ENCODE results near the gene CLEC5A. TPM values are rescaled to one million over a fixed set of nuclear protein-coding genes. Genes with fewer than 3 reads are reported as not detected.

CLEC5A gene
- polyA plus RNA-seq, 1 experiment: not detected

GRCh38 chr7:141943846-141944245 lies 2.9 kb downstream of the CLEC5A start:
- Histone ChIP-seq H3K9me3 (ENCODE audit: control insufficient read depth, insufficient read depth, low read length) (no peaks in the 10 kb centered on the region), H3K27ac (ENCODE audit: low read depth, low read length) (no peak overlapping the region), H3K4me3 (ENCODE audit: low read depth, low read length) (no peak overlapping the region), H3K27me3 (ENCODE audit: control insufficient read depth, insufficient read depth, low read length) (no peaks in the 10 kb centered on the region)
- no peak for TF ChIP-seq CTCF (IDR thresholded peaks at IDR 0.05; ENCODE audit: low read depth, low read length)
- no peak for DNase-seq (ENCODE audit: low read depth, low spot score)
- CTCF ChIA-PET: no interaction called here
- POLR2A ChIA-PET: no interaction called here

DNA sequence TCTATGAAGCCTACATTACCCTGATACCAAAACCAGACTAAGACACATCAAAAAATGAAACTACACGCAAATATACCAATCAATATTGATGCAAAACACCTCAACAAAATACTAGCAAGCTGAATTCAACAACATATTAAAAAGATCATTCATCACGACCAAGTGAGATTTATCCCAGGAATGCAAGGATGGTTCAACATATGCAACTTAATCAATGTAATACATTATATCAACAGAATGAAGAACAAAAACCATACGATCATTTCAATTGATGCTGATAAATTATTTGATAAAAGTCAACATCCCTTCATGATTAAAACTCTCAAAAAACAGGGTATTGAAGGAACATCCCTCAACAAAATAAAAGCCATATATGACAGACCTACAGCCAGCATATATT lies 5.7 kb downstream of the CLEC5A start:
- no peaks in the 10 kb centered on the region for H3K27me3 ChIP-seq (ENCODE audit: control insufficient read depth, insufficient read depth, low read length)
- no peak for TF ChIP-seq CTCF (IDR thresholded peaks at IDR 0.05; ENCODE audit: low read depth, low read length)
- peaks cover 9% of the 10 kb centered on the region; the same call in 1 of the 2 replicates for H3K9me3 ChIP-seq (ENCODE audit: control insufficient read depth, insufficient read depth, low read length)
- CTCF ChIA-PET: no interaction called here
- no peak for DNase-seq (ENCODE audit: low read depth, low spot score)
- no peak overlapping the region for H3K4me3 ChIP-seq (ENCODE audit: low read depth, low read length)
- POLR2A ChIA-PET: no interaction called here
- no peak overlapping the region for H3K27ac ChIP-seq (ENCODE audit: low read depth, low read length)

GRCh38 chr7:141930211-141930610 lies 16.6 kb downstream of the CLEC5A start:
- POLR2A ChIA-PET: no interaction called here
- peaks cover 11% of the 10 kb centered on the region for H3K9me3 ChIP-seq (ENCODE audit: control insufficient read depth, insufficient read depth, low read length)
- H3K4me3 ChIP-seq (ENCODE audit: low read depth, low read length): no peak overlapping the region
- no peaks in the 10 kb centered on the region for H3K27me3 ChIP-seq (ENCODE audit: control insufficient read depth, insufficient read depth, low read length)
- H3K27ac ChIP-seq (ENCODE audit: low read depth, low read length): no peak overlapping the region
- CTCF ChIA-PET: interaction anchor here (1.0 kb wide), 1 partner anchor 144 kb away, joined by 3 read pairs; no protein-coding TSS in a partner anchor
- TF ChIP-seq CTCF (IDR thresholded peaks at IDR 0.05; ENCODE audit: low read depth, low read length): no peak
- no peak for DNase-seq (ENCODE audit: low read depth, low spot score)

GRCh38 chr7:141928845-141929195 lies 18.0 kb downstream of the CLEC5A start:
- POLR2A ChIA-PET: no interaction called here
- H3K27ac ChIP-seq (ENCODE audit: low read depth, low read length): no peak overlapping the region
- CTCF ChIA-PET: no interaction called here
- no peak for DNase-seq (ENCODE audit: low read depth, low spot score)
- peaks cover 7% of the 10 kb centered on the region for H3K9me3 ChIP-seq (ENCODE audit: control insufficient read depth, insufficient read depth, low read length)
- no peak for TF ChIP-seq CTCF (IDR thresholded peaks at IDR 0.05; ENCODE audit: low read depth, low read length)
- no peak overlapping the region for H3K4me3 ChIP-seq (ENCODE audit: low read depth, low read length)
- no peaks in the 10 kb centered on the region for H3K27me3 ChIP-seq (ENCODE audit: control insufficient read depth, insufficient read depth, low read length)

DNA sequence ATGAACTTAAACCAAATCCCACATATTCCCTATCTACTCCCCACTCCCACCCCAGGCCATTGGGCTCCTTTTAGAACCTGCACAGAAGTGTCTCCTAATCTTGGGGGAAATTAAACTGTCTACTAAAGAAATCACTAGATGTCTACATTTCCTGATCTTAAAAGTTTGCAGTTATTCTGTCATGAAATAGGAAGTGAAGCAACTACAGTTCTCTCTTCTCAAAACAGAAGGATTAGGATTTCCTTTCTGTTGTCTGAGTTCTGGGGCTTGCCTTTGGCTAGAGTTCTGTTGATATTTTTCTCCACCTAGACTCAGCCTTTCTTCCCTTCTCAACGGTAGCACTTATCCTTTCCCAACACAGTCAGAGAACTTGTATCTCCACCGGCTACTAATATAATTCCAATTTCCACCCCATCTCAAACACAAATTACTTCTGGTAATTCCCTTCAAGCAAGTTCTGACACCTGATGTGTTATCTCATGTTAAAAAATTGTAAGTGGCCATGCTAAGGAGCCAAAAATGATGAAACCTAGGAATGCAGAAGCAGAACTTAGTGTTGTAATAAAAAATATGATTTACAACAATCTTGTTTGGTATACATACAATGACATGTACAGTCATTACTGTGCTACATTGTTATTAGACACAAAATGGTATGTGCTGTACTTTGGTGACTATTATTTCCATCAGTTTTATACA lies 18.5 kb downstream of the CLEC5A start:
- no peak for DNase-seq (ENCODE audit: low read depth, low spot score)
- ChIA-PET CTCF (no interaction called here), POLR2A (no interaction called here)
- H3K27me3 ChIP-seq (ENCODE audit: control insufficient read depth, insufficient read depth, low read length): no peaks in the 10 kb centered on the region
- no peak for TF ChIP-seq CTCF (IDR thresholded peaks at IDR 0.05; ENCODE audit: low read depth, low read length)
- no peak overlapping the region for H3K27ac ChIP-seq (ENCODE audit: low read depth, low read length)
- H3K4me3 ChIP-seq (ENCODE audit: low read depth, low read length): no peak overlapping the region
- peaks cover 4% of the 10 kb centered on the region; the same call in 1 of the 2 replicates for H3K9me3 ChIP-seq (ENCODE audit: control insufficient read depth, insufficient read depth, low read length)
